ENCODE measurements around the gene ALG1. TPM values are rescaled to one million over a fixed set of nuclear protein-coding genes. Genes with fewer than 3 reads are reported as not detected.
A peak's percentile ranks its signal among the peaks of the same experiment; 100 is the strongest.
"Not testable (repeated sequence)": the region's sequence is repeated elsewhere in the genome, so short reads cannot be mapped to it uniquely, and the experiment has no call there.

The ALG1 gene
- polyA plus RNA-seq, 1 donor: 25.6 TPM

DNA sequence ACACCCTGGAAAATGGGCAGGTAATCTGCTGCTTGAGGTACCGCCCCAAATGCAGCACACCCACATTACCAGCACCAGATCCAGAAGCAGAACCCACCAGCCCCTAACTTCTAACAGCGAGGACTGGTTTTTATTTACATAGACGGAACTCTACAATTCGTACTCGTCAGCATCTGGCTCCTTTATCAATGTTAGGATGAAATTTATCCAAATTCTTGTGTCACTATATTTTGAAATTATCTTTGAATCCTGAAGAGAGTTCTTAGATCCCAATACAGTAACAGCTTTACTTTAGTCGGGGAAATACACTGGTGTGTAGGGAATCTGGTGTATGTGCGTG lies 332 bp upstream of the ALG1 start:
- H3K27me3 ChIP-seq (ENCODE audit: control insufficient read depth, insufficient read depth, low read length): no peaks in the 10 kb centered on the region
- peaks cover 20% of the 10 kb centered on the region for H3K36me3 ChIP-seq (ENCODE audit: control insufficient read depth, insufficient read depth, low read length)
- peaks cover 13% of the 10 kb centered on the region for H3K4me1 ChIP-seq (ENCODE audit: control insufficient read depth, insufficient read depth, low read length)
- peak overlapping the region; percentile 75 for H3K27ac ChIP-seq (ENCODE audit: low read length)
- DNase-seq: no peak
- no peaks in the 10 kb centered on the region for H3K9me3 ChIP-seq (ENCODE audit: control insufficient read depth, low read depth, low read length)
- peak overlapping the region; percentile 80 for H3K4me3 ChIP-seq (ENCODE audit: low read length)
- 78% methylated on average over 3 of the region's 7 CpGs for WGBS (ENCODE audit: insufficient coverage, low lambda C conversion rate)

DNA sequence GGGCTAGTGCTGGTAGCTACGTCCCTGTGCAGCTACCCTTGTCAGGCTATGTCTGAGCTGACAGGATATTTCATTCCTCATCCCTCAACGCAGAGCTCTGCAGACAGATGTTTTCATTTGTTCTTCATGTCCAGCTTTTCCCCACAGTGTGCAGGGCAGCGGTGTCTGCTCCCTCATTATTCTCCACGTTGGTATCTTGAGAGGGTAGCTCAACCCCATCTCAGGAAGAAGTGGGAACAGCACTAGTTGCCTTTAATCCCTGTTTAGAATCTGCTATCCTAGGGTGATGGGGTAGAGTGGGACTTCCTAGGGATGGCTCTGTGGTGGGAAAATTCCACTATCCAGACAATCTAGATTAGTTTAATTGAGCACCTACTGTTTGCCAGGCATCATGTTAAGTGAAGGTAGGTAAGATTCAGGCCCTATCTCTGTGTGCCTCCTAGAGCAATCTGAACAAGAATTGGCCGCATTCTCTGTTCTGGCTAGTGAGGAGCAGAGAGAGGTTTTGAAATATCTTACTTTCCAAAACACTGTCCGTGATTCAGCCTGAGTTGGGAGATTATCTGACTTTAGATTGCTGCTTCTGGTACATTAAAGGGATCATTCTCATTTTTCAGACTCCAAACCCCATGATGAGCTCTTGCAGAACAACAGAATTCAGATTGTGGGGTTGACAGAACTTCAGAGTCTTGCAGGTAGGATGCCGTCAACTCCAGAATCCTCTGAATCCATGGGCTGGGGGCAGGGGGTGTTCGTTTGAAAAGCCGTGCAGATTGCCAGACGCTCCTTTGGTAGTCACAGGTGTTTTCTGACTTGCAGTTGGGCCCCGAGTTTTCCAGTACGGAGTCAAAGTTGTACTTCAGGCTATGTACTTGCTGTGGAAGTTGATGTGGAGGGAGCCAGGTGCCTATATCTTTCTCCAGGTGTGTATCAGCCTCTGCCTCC lies 963 bp downstream of the ALG1 start:
- peak overlapping the region; percentile 80 for H3K4me3 ChIP-seq (ENCODE audit: low read length)
- no peaks in the 10 kb centered on the region for H3K27me3 ChIP-seq (ENCODE audit: control insufficient read depth, insufficient read depth, low read length)
- DNase-seq: no peak
- H3K36me3 ChIP-seq (ENCODE audit: control insufficient read depth, insufficient read depth, low read length): peaks cover 27% of the 10 kb centered on the region
- WGBS (ENCODE audit: insufficient coverage, low lambda C conversion rate): no CpG with 5 or more reads among the region's 12 CpGs
- H3K27ac ChIP-seq (ENCODE audit: low read length): peak overlapping the region; percentile 75
- H3K9me3 ChIP-seq (ENCODE audit: control insufficient read depth, low read depth, low read length): no peaks in the 10 kb centered on the region
- peaks cover 13% of the 10 kb centered on the region for H3K4me1 ChIP-seq (ENCODE audit: control insufficient read depth, insufficient read depth, low read length)

DNA sequence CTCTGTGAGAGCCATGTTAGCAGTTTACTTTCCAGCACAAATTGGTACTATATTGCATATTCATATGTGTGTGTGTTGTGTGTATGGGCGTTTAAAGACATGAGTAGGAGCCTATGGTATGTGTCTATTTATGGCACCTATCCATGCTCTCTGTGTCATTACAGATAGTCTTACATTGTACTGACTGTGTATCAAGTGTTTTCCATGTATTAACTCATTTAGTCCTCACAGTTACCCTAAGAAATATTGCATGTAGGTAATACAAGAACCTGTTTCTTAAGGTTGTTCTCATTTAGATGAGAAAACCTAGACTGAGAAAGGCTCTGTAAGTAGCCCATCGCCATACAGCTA lies 1.6 kb downstream of the ALG1 start:
- peaks cover 13% of the 10 kb centered on the region for H3K4me1 ChIP-seq (ENCODE audit: control insufficient read depth, insufficient read depth, low read length)
- no peaks in the 10 kb centered on the region for H3K9me3 ChIP-seq (ENCODE audit: control insufficient read depth, low read depth, low read length)
- no CpG with 5 or more reads among the region's 2 CpGs for WGBS (ENCODE audit: insufficient coverage, low lambda C conversion rate)
- no peak overlapping the region for H3K27ac ChIP-seq (ENCODE audit: low read length)
- H3K36me3 ChIP-seq (ENCODE audit: control insufficient read depth, insufficient read depth, low read length): peaks cover 29% of the 10 kb centered on the region
- no peak overlapping the region for H3K4me3 ChIP-seq (ENCODE audit: low read length)
- H3K27me3 ChIP-seq (ENCODE audit: control insufficient read depth, insufficient read depth, low read length): no peaks in the 10 kb centered on the region
- DNase-seq: no peak

DNA sequence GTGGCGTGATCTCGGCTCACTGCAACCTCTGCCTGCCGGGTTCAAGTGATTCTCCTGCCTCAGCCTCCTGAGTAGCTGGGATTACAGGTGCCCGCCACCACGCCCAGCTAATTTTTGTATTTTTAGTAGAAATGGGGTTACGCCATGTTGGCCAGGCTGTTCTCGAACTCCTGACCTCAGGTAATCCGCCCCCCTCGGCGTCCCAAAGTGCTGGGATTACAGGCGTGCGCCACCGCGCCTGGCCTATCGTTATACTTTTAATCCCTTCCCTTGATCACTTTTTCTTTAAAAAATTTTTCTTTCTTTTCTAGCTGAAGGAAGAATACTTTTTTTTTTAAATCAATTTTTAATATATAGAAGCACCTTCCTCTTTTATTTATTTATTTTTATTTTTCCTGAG lies 2.1 kb downstream of the ALG1 start:
- Histone ChIP-seq H3K36me3 (ENCODE audit: control insufficient read depth, insufficient read depth, low read length) (peaks cover 33% of the 10 kb centered on the region), H3K4me1 (ENCODE audit: control insufficient read depth, insufficient read depth, low read length) (peaks cover 13% of the 10 kb centered on the region)
- 93% methylated on average over 9 of the region's 15 CpGs for WGBS (ENCODE audit: insufficient coverage, low lambda C conversion rate)
- not testable (repeated sequence) for DNase-seq; H3K27me3 ChIP-seq (ENCODE audit: control insufficient read depth, insufficient read depth, low read length); H3K9me3 ChIP-seq (ENCODE audit: control insufficient read depth, low read depth, low read length); H3K4me3 ChIP-seq (ENCODE audit: low read length); H3K27ac ChIP-seq (ENCODE audit: low read length)

DNA sequence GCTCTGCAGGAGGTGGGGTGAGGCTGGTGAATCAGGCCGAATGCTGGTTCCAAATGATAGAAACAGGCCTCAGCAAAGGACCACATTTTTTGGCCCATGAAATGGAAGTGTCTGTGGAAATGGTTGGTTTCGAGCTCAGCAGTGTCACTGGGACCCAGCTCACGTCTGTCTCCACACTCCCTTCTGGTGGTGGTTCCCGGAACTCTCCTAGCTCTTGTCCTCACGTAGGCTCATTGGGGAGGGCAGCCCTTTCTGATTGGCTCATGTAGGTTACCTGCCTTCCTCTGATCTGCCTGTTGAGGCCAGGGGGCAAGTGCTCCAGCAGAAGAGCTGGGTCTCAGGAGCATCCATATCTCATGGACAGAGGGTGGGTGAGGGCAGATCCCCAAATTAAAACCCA lies 4.0 kb downstream of the ALG1 start:
- no peak overlapping the region for H3K4me3 ChIP-seq (ENCODE audit: low read length)
- peaks cover 13% of the 10 kb centered on the region for H3K4me1 ChIP-seq (ENCODE audit: control insufficient read depth, insufficient read depth, low read length)
- peaks cover 35% of the 10 kb centered on the region for H3K36me3 ChIP-seq (ENCODE audit: control insufficient read depth, insufficient read depth, low read length)
- WGBS (ENCODE audit: insufficient coverage, low lambda C conversion rate): no CpG with 5 or more reads among the region's 5 CpGs
- H3K27me3 ChIP-seq (ENCODE audit: control insufficient read depth, insufficient read depth, low read length): no peaks in the 10 kb centered on the region
- H3K27ac ChIP-seq (ENCODE audit: low read length): no peak overlapping the region
- no peaks in the 10 kb centered on the region for H3K9me3 ChIP-seq (ENCODE audit: control insufficient read depth, low read depth, low read length)
- DNase-seq: no peak

DNA sequence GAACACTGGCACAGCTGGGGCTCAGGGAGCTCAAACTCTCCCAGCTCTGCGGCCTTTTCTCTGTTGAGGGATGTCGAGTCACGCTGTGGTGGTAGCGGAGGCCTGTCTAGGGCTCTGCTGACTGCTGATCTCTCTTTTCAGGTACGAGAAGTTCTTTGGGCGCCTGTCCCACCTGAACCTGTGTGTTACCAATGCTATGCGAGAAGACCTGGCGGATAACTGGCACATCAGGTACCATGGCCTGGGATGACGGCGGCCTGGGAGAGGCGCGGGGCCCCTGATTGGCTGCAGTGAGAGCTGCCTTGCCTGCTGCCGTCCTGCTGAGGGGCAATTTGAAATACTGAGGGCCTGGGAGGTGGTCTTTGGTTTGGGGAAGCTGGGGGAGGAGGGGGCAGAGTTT lies 5.7 kb downstream of the ALG1 start:
- no peak for DNase-seq
- H3K4me3 ChIP-seq (ENCODE audit: low read length): no peak overlapping the region
- no peak overlapping the region for H3K27ac ChIP-seq (ENCODE audit: low read length)
- H3K27me3 ChIP-seq (ENCODE audit: control insufficient read depth, insufficient read depth, low read length): no peaks in the 10 kb centered on the region
- no peaks in the 10 kb centered on the region for H3K9me3 ChIP-seq (ENCODE audit: control insufficient read depth, low read depth, low read length)
- H3K4me1 ChIP-seq (ENCODE audit: control insufficient read depth, insufficient read depth, low read length): peaks cover 7% of the 10 kb centered on the region
- peaks cover 35% of the 10 kb centered on the region for H3K36me3 ChIP-seq (ENCODE audit: control insufficient read depth, insufficient read depth, low read length)
- WGBS (ENCODE audit: insufficient coverage, low lambda C conversion rate): no CpG with 5 or more reads among the region's 13 CpGs

DNA sequence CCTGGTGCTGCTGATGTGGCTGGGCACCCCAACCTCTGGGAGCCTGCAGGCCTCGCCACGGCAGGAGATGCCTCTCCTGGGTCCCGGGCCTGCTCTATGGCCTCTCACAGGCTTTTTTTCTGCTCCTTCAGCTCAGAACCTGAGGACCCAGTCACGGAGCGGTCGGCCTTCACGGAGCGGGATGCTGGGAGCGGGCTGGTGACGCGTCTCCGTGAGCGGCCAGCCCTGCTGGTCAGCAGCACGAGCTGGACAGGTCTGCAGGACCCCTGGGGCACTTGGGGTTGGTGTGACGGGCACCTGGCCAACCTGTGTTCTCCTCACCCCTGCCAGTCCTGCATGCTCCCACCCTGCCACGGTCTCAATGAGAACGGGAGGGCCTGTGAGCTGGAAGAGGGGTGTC lies 7.0 kb downstream of the ALG1 start:
- Histone ChIP-seq H3K36me3 (ENCODE audit: control insufficient read depth, insufficient read depth, low read length) (peaks cover 41% of the 10 kb centered on the region), H3K27me3 (ENCODE audit: control insufficient read depth, insufficient read depth, low read length) (no peaks in the 10 kb centered on the region), H3K27ac (ENCODE audit: low read length) (no peak overlapping the region), H3K4me3 (ENCODE audit: low read length) (no peak overlapping the region), H3K9me3 (ENCODE audit: control insufficient read depth, low read depth, low read length) (no peaks in the 10 kb centered on the region), H3K4me1 (ENCODE audit: control insufficient read depth, insufficient read depth, low read length) (no peaks in the 10 kb centered on the region)
- no peak for DNase-seq
- WGBS (ENCODE audit: insufficient coverage, low lambda C conversion rate): no CpG with 5 or more reads among the region's 17 CpGs

DNA sequence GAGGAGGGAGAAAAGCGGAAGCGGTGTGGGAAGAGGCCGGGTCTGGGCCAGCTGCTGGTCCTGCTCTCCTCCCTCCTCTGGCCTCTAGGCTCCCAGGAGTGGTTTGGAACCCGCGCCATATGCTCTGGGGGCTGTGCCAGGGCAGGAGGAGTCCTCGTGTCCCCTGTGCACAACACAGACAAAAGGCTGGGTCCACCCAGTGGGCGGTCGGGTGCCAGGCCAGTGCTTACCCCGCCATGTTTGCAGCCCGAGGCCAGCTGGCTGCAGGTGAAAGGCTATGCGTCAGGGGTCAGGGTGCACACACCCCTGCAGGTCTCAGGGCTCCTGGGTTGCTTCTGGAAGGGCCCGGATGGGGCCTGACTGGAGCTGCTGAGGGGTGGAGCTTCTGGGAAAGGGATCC lies 8.8 kb downstream of the ALG1 start:
- not testable (repeated sequence) for H3K4me3 ChIP-seq (ENCODE audit: low read length); DNase-seq
- no CpG with 5 or more reads among the region's 12 CpGs for WGBS (ENCODE audit: insufficient coverage, low lambda C conversion rate)

DNA sequence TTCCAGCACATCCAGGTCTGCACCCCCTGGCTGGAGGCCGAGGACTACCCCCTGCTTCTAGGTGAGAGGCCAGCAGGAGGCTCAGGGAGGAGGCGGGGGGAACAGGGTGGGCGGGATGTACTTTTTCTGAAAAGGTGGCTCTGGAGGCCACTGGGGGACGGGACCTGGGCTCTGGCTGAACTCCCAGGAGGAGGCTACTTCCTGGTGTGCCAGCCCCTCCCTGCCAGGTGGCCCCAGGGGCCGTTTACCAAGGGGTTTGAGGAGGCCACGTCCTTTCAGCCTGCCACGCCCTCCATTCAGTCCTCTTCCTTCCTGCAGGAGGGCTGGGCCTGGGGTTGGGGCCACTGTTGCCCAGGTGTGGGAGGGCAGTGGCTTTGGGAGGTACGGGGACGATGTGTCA lies 9.4 kb downstream of the ALG1 start:
- WGBS (ENCODE audit: insufficient coverage, low lambda C conversion rate): no CpG with 5 or more reads among the region's 9 CpGs
- H3K27me3 ChIP-seq (ENCODE audit: control insufficient read depth, insufficient read depth, low read length); H3K9me3 ChIP-seq (ENCODE audit: control insufficient read depth, low read depth, low read length); H3K4me3 ChIP-seq (ENCODE audit: low read length); H3K4me1 ChIP-seq (ENCODE audit: control insufficient read depth, insufficient read depth, low read length); H3K27ac ChIP-seq (ENCODE audit: low read length); DNase-seq: not testable (repeated sequence)
- peaks cover 35% of the 10 kb centered on the region for H3K36me3 ChIP-seq (ENCODE audit: control insufficient read depth, insufficient read depth, low read length)

More for the DNA sequence above, 8.8 kb downstream of the ALG1 start:
- not testable (repeated sequence) for H3K4me1 ChIP-seq (ENCODE audit: control insufficient read depth, insufficient read depth, low read length); H3K9me3 ChIP-seq (ENCODE audit: control insufficient read depth, low read depth, low read length); H3K27ac ChIP-seq (ENCODE audit: low read length); H3K27me3 ChIP-seq (ENCODE audit: control insufficient read depth, insufficient read depth, low read length)
- H3K36me3 ChIP-seq (ENCODE audit: control insufficient read depth, insufficient read depth, low read length): peaks cover 37% of the 10 kb centered on the region

DNA sequence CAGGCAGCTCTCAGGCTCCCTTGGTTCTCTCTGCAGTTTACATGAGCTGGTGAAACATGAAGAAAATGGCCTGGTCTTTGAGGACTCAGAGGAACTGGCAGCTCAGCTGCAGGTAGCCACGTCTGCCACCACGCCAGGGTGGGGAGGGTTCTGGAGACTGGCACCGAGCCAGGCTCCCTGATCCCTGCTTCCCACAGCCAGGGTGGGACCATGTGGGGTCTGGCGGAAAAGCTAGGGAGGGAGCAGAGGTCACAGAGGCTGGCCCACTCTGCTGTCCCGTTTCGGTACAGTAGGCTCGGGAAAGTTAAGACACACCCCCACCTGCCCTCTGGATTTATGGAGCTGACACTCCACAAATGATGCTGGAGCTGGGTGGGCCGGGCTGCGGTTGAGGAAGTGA lies 12.0 kb downstream of the ALG1 start:
- not testable (repeated sequence) for H3K4me1 ChIP-seq (ENCODE audit: control insufficient read depth, insufficient read depth, low read length); DNase-seq; H3K9me3 ChIP-seq (ENCODE audit: control insufficient read depth, low read depth, low read length); H3K27ac ChIP-seq (ENCODE audit: low read length); H3K4me3 ChIP-seq (ENCODE audit: low read length); H3K27me3 ChIP-seq (ENCODE audit: control insufficient read depth, insufficient read depth, low read length)
- peaks cover 26% of the 10 kb centered on the region for H3K36me3 ChIP-seq (ENCODE audit: control insufficient read depth, insufficient read depth, low read length)
- no CpG with 5 or more reads among the region's 9 CpGs for WGBS (ENCODE audit: insufficient coverage, low lambda C conversion rate)
